K562 (cell line): Measurements from ENCODE around the gene LRRC71. TPM values are rescaled to one million over a fixed set of nuclear protein-coding genes. Genes with fewer than 3 reads are reported as not detected.
A peak's percentile ranks its signal among the peaks of the same experiment; 100 is the strongest.

ENCODE experiments used
- BCL6 ChIP-seq: fragments of 250-450 bp; sonication (Bioruptor Pico); IDR thresholded peaks from 2 replicates; pipeline ENCODE4 v1.4.0; 2020
- DDX20 ChIP-seq: fragments of 450-650 bp; IDR thresholded peaks from 2 replicates; pipeline ENCODE4 v1.6.1; 2016; ENCODE audit warnings: missing genetic modification characterization, low read depth, mild to moderate bottlenecking, missing compliant biosample characterization, moderate library complexity
- DPF2 ChIP-seq: fragments of 450-650 bp; IDR thresholded peaks from 2 replicates; pipeline ENCODE4 v1.6.1; 2016
- ETV5 ChIP-seq: sonication (generic); formaldehyde crosslinking; IDR thresholded peaks from 2 replicates; pipeline ENCODE4 v1.4.0; 2020; ENCODE audit warnings: low read depth, mild to moderate bottlenecking, missing genetic modification reagents
- HES1 ChIP-seq: fragments of 450-650 bp; IDR thresholded peaks from 2 replicates; pipeline ENCODE4 v1.6.1; 2016; ENCODE audit warnings: low read depth, mild to moderate bottlenecking, moderate library complexity
- HIVEP1 ChIP-seq: fragments of 250-450 bp; sonication (Bioruptor Pico); IDR thresholded peaks from 2 replicates; pipeline ENCODE4 v1.4.0; 2020; ENCODE audit warnings: mild to moderate bottlenecking
- HOXB6 ChIP-seq: fragments of 250-450 bp; sonication (Bioruptor Pico); IDR thresholded peaks from 2 replicates; pipeline ENCODE4 v1.5.1; 2022; ENCODE audit warnings: mild to moderate bottlenecking, borderline replicate concordance
- PATZ1 ChIP-seq: fragments of 250-450 bp; sonication (Bioruptor Pico); IDR thresholded peaks from 2 replicates; pipeline ENCODE4 v1.5.0; 2020; ENCODE audit warnings: mild to moderate bottlenecking, borderline replicate concordance
- RBBP5 ChIP-seq: fragments of 200-600 bp; sonication (generic); IDR thresholded peaks from 2 replicates; pipeline ENCODE4 v1.6.1; 2012; ENCODE audit warnings: borderline replicate concordance, mild to moderate bottlenecking, low read length, control low read depth, inconsistent platforms; ENCODE audit not compliant: insufficient read depth, poor library complexity, severe bottlenecking
- ZNF140 ChIP-seq: fragments of 250-450 bp; sonication (Bioruptor Pico); IDR thresholded peaks from 2 replicates; pipeline ENCODE4 v1.8.0; 2021; ENCODE audit warnings: moderate library complexity, mild to moderate bottlenecking, inconsistent platforms
- ZNF282 ChIP-seq: sonication (generic); formaldehyde crosslinking; IDR thresholded peaks from 2 replicates; pipeline ENCODE4 v1.8.1; 2023; ENCODE audit warnings: missing genetic modification reagents
- ZNF408 ChIP-seq: fragments of 250-450 bp; sonication (Bioruptor Pico); IDR thresholded peaks from 2 replicates; pipeline ENCODE4 v1.4.0; 2020; ENCODE audit warnings: low read depth, mild to moderate bottlenecking, moderate library complexity
- ZNF655 ChIP-seq: fragments of 250-450 bp; sonication (Bioruptor Pico); IDR thresholded peaks from 2 replicates; pipeline ENCODE4 v1.5.0; 2021
- ZNF696 ChIP-seq: fragments of 250-450 bp; sonication (Bioruptor Pico); conservative IDR thresholded peaks from 2 replicates; pipeline ENCODE4 v1.4.0; 2020; ENCODE audit warnings: mild to moderate bottlenecking, moderate library complexity
- polyA plus RNA-seq, 8 experiments: library from polyadenylated mRNA; depleted of rRNA in 4 of 8; stranded (reverse) in 5 of 8; unstranded in 3 of 8; fragments of >200 nt; fragmentation: Nextera tagmentation in 2 of 8; fragmentation: Illumina TruSeq in 1 of 8; extraction: Ambion mirVana in 2 of 8; extraction: Trizol in 1 of 8; gene quantifications; 2 replicates each; pipeline versions ENCODE4 v1.2.1 to v1.2.3, GENCODE V29; 2011 to 2014; ENCODE audit warnings: inconsistent platforms in 1 of 8, missing spikeins in 1 of 8
- total RNA-seq, 7 experiments: library from RNA; depleted of rRNA in 6 of 7; stranded (reverse); fragments of >200 nt in 6 of 7; fragmentation: Illumina TruSeq in 2 of 7; extraction: Trizol in 2 of 7; gene quantifications; 2 replicates each; pipeline versions ENCODE4 v1.2.1 to v1.2.3, GENCODE V29; 2011 to 2021; ENCODE audit warnings: low replicate concordance in 1 of 7
- TF ChIP-seq, protein P1 (sequence below): fragments of 450-650 bp; formaldehyde crosslinking; IDR thresholded peaks from 2 replicates; pipeline ENCODE4 v1.4.0; 2020; ENCODE audit warnings: mild to moderate bottlenecking, moderate library complexity
- TF ChIP-seq, protein P2 (sequence below): sonication (generic); formaldehyde crosslinking; IDR thresholded peaks from 2 replicates; pipeline ENCODE4 v1.8.0; 2022; ENCODE audit warnings: mild to moderate bottlenecking, missing genetic modification reagents
- TF ChIP-seq, protein P3 (sequence below): fragments of 450-650 bp; IDR thresholded peaks from 2 replicates; pipeline ENCODE4 v1.6.1; 2016; ENCODE audit warnings: mild to moderate bottlenecking

The LRRC71 gene
- total and polyA plus RNA-seq, 9 of the 15 experiments (the other 6 are each of a cell fraction or from before 2014, with no cell fraction given), result 0.06 to 1.2 (median 0.51) TPM; not detected in 1

DNA sequence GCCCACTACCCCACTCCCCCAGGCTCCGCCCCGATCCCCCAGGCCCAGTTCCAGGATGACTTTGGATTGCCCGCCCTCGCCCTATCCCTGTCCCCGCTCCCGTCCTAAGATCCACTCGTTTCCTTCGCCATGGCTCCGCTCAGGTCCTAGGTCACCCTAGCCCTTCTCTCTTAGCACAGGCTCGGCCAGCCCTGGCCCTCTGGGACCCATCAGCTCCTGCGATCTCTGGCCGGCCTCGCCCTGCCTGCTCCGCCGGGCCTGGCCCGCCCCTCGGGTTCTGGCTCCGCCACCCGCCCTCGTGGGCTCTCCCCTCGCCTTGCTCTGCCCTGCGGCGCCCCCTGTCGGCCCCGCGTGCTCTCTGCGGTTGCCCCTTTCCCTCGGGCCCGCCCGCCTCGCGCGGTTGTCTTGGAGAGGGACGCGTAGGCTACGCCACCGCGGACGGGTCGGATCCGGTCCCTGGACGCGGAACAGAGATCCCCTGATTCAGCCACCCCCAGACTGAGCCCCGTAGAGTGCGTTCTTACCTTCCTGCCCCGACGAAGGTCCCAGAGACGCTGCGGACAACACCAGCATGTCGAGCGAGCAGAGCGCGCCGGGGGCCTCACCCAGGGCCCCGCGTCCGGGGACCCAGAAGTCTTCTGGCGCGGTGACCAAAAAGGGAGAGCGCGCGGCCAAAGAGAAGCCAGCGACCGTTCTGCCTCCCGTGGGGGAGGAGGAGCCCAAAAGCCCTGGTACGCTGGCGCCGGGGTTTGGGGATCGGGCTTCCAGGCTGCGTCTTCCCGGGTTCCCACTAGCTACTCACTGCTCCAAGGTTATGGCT is at the start of gene LRRC71 (continued):
- TF ChIP-seq PATZ1 (CRISPR knock-in tag) (no peak), RBBP5 (no peak), HES1 (no peak), ZNF408 (no peak), ZNF140 (CRISPR knock-in tag) (no peak), HIVEP1 (CRISPR knock-in tag) (no peak), DPF2 (peak; percentile 48; the same call in 1 of the 2 replicates), ZNF696 (CRISPR knock-in tag) (no peak), ETV5 (CRISPR knock-in tag) (peak; percentile 65), ZNF655 (CRISPR knock-in tag) (no peak), HOXB6 (CRISPR knock-in tag) (no peak), ZNF282 (CRISPR knock-in tag) (0 out of 2 replicates have a peak, but pooled peaks have one; percentile 28), DDX20 (tag) (no peak), BCL6 (CRISPR knock-in tag) (no peak)
- TF ChIP-seq, protein P1, sequence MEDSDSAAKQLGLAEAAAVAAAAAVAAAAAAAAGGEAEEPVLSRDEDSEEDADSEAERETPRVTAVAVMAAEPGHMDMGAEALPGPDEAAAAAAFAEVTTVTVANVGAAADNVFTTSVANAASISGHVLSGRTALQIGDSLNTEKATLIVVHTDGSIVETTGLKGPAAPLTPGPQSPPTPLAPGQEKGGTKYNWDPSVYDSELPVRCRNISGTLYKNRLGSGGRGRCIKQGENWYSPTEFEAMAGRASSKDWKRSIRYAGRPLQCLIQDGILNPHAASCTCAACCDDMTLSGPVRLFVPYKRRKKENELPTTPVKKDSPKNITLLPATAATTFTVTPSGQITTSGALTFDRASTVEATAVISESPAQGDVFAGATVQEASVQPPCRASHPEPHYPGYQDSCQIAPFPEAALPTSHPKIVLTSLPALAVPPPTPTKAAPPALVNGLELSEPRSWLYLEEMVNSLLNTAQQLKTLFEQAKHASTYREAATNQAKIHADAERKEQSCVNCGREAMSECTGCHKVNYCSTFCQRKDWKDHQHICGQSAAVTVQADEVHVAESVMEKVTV (CRISPR knock-in tag), result peak; percentile 95
- TF ChIP-seq, protein P2, sequence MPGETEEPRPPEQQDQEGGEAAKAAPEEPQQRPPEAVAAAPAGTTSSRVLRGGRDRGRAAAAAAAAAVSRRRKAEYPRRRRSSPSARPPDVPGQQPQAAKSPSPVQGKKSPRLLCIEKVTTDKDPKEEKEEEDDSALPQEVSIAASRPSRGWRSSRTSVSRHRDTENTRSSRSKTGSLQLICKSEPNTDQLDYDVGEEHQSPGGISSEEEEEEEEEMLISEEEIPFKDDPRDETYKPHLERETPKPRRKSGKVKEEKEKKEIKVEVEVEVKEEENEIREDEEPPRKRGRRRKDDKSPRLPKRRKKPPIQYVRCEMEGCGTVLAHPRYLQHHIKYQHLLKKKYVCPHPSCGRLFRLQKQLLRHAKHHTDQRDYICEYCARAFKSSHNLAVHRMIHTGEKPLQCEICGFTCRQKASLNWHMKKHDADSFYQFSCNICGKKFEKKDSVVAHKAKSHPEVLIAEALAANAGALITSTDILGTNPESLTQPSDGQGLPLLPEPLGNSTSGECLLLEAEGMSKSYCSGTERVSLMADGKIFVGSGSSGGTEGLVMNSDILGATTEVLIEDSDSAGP, result no peak
- TF ChIP-seq, protein P3, sequence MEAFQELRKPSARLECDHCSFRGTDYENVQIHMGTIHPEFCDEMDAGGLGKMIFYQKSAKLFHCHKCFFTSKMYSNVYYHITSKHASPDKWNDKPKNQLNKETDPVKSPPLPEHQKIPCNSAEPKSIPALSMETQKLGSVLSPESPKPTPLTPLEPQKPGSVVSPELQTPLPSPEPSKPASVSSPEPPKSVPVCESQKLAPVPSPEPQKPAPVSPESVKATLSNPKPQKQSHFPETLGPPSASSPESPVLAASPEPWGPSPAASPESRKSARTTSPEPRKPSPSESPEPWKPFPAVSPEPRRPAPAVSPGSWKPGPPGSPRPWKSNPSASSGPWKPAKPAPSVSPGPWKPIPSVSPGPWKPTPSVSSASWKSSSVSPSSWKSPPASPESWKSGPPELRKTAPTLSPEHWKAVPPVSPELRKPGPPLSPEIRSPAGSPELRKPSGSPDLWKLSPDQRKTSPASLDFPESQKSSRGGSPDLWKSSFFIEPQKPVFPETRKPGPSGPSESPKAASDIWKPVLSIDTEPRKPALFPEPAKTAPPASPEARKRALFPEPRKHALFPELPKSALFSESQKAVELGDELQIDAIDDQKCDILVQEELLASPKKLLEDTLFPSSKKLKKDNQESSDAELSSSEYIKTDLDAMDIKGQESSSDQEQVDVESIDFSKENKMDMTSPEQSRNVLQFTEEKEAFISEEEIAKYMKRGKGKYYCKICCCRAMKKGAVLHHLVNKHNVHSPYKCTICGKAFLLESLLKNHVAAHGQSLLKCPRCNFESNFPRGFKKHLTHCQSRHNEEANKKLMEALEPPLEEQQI, result no peak
